Effector memory CD4-positive, alpha-beta T cell (primary cell): ENCODE measurements around the gene IL23A.
"Not testable (repeated sequence)": the region's sequence is repeated elsewhere in the genome, so short reads cannot be mapped to it uniquely, and the experiment has no call there.

Experiments
- DNase-seq, 3 donors: peaks; one replicate each; pipeline ENCODE4 v3.0.0-alpha.2; 2020
- H3K27ac ChIP-seq: 2 replicates; pipeline ENCODE4 v1.7.0; 2013; ENCODE audit warnings: mild to moderate bottlenecking, low read length, moderate library complexity; ENCODE audit not compliant: insufficient read depth, poor library complexity, severe bottlenecking
- H3K27me3 ChIP-seq: replicated peaks from 2 replicates; pipeline ENCODE4 v1.7.0; 2013; ENCODE audit warnings: mild to moderate bottlenecking, low read length; ENCODE audit not compliant: insufficient read depth, control insufficient read depth, poor library complexity, severe bottlenecking
- H3K36me3 ChIP-seq: 2 replicates; pipeline ENCODE4 v1.7.0; 2013; ENCODE audit warnings: mild to moderate bottlenecking, low read length, moderate library complexity; ENCODE audit not compliant: control insufficient read depth, insufficient read depth
- H3K4me1 ChIP-seq: 2 replicates; pipeline ENCODE4 v1.7.0; 2013; ENCODE audit warnings: low read length, mild to moderate bottlenecking; ENCODE audit not compliant: control insufficient read depth, insufficient read depth, poor library complexity, severe bottlenecking
- H3K4me3 ChIP-seq: 2 replicates; pipeline ENCODE4 v1.7.0; 2013; ENCODE audit warnings: low read length, low read depth, mild to moderate bottlenecking; ENCODE audit not compliant: insufficient read depth, poor library complexity, severe bottlenecking
- H3K9me3 ChIP-seq: 2 replicates; pipeline ENCODE4 v1.7.0; 2013; ENCODE audit warnings: mild to moderate bottlenecking, low read length, moderate library complexity; ENCODE audit not compliant: control insufficient read depth

Gene IL23A

GRCh38 chr12:56324206-56324605, 14.5 kb upstream of the IL23A start:
- H3K27ac ChIP-seq = no peak overlapping the region
- peaks cover 58% of the 10 kb centered on the region for H3K36me3 ChIP-seq
- DNase-seq = no peak
- no peaks in the 10 kb centered on the region for H3K9me3 ChIP-seq
- H3K4me1 ChIP-seq = no peaks in the 10 kb centered on the region
- H3K4me3 ChIP-seq = no peak overlapping the region
- H3K27me3 ChIP-seq = no peaks in the 10 kb centered on the region

GRCh38 chr12:56326126-56326525, 12.6 kb upstream of the IL23A start:
- no peak for DNase-seq
- Histone ChIP-seq H3K4me3 (no peak overlapping the region), H3K27ac (no peak overlapping the region), H3K9me3 (no peaks in the 10 kb centered on the region), H3K4me1 (no peaks in the 10 kb centered on the region), H3K27me3 (no peaks in the 10 kb centered on the region), H3K36me3 (peaks cover 50% of the 10 kb centered on the region)

GRCh38 chr12:56326533-56326932, 12.2 kb upstream of the IL23A start:
- Histone ChIP-seq H3K27me3 (no peaks in the 10 kb centered on the region), H3K4me3 (no peak overlapping the region), H3K4me1 (no peaks in the 10 kb centered on the region), H3K9me3 (no peaks in the 10 kb centered on the region), H3K27ac (no peak overlapping the region), H3K36me3 (peaks cover 50% of the 10 kb centered on the region)
- DNase-seq = no peak

GRCh38 chr12:56330936-56331490, 7.7 kb upstream of the IL23A start:
- DNase-seq = no peak
- Histone ChIP-seq H3K4me3 (no peak overlapping the region), H3K27me3 (no peaks in the 10 kb centered on the region), H3K4me1 (peaks cover 19% of the 10 kb centered on the region), H3K27ac (no peak overlapping the region), H3K36me3 (peaks cover 18% of the 10 kb centered on the region), H3K9me3 (no peaks in the 10 kb centered on the region)

- Histone ChIP-seq H3K4me1 (peaks cover 19% of the 10 kb centered on the region), H3K4me3 (peak overlapping the region; percentile 54), H3K36me3 (peaks cover 6% of the 10 kb centered on the region), H3K27ac (peak overlapping the region; percentile 96), H3K27me3 (no peaks in the 10 kb centered on the region), H3K9me3 (no peaks in the 10 kb centered on the region)
- DNase-seq = no peak
These were observed 6.0 kb upstream of the IL23A start for GRCh38 chr12:56332512-56333196.

GRCh38 chr12:56333197-56333678, 5.4 kb upstream of the IL23A start:
- H3K9me3 ChIP-seq = no peaks in the 10 kb centered on the region
- no peaks in the 10 kb centered on the region for H3K27me3 ChIP-seq
- H3K36me3 ChIP-seq = peaks cover 5% of the 10 kb centered on the region
- H3K27ac ChIP-seq = peak overlapping the region; percentile 96
- peaks cover 24% of the 10 kb centered on the region for H3K4me1 ChIP-seq
- peak overlapping the region; percentile 54 for H3K4me3 ChIP-seq
- no peak for DNase-seq

GRCh38 chr12:56333679-56334489, 4.8 kb upstream of the IL23A start, which contains the start of gene PAN2:
Gene PAN2, minus strand, starts transcription at chr12:56334000. Its CDS starts 906 bp downstream, at chr12:56333094.
- no peaks in the 10 kb centered on the region for H3K27me3 ChIP-seq
- DNase-seq = peak; percentile 90 to 92 (median 90)
- peak within 1 kb of the TSS; percentile 96 for H3K27ac ChIP-seq
- peak within 1 kb of the TSS; percentile 54 for H3K4me3 ChIP-seq
- no peaks in the 10 kb centered on the region for H3K9me3 ChIP-seq
- H3K4me1 ChIP-seq = peaks cover 28% of the 10 kb centered on the region
- no peaks in the 10 kb centered on the region for H3K36me3 ChIP-seq

- Histone ChIP-seq H3K27ac (peak overlapping the region; percentile 96), H3K36me3 (no peaks in the 10 kb centered on the region), H3K4me3 (peak overlapping the region; percentile 54), H3K27me3 (no peaks in the 10 kb centered on the region), H3K9me3 (no peaks in the 10 kb centered on the region), H3K4me1 (peaks cover 33% of the 10 kb centered on the region)
- DNase-seq = no peak
These were observed 4.2 kb upstream of the IL23A start for GRCh38 chr12:56334490-56334793.

GRCh38 chr12:56335527-56335926, 3.2 kb upstream of the IL23A start:
- not testable (repeated sequence) for H3K27ac ChIP-seq, H3K4me3 ChIP-seq, H3K27me3 ChIP-seq, DNase-seq, H3K36me3 ChIP-seq, H3K9me3 ChIP-seq
- peaks cover 44% of the 10 kb centered on the region for H3K4me1 ChIP-seq
